Astrocyte (in vitro differentiated cells and primary cell): ENCODE measurements around the gene EXOC3. TPM values are rescaled to one million over a fixed set of nuclear protein-coding genes. Genes with fewer than 3 reads are reported as not detected.
A peak's percentile ranks its signal among the peaks of the same experiment; 100 is the strongest.

ENCODE experiments used
- DNase-seq: peaks from one replicate; pipeline ENCODE4 v3.0.0-alpha.2; 2010; ENCODE audit warnings: low read depth
- FAIRE-seq: peaks from 2 replicates; lab custom pipeline; 2011; peaks lifted over from hg19 to GRCh38; lab: Jason Lieb, UNC
- H2AFZ ChIP-seq: 2 replicates; pipeline ENCODE4 v1.6.0; 2012; ENCODE audit warnings: low read depth, low read length, inconsistent platforms
- H3K27ac ChIP-seq: 2 replicates; pipeline ENCODE4 v1.5.1; 2011; ENCODE audit warnings: low read depth, low read length, inconsistent platforms
- H3K27me3 ChIP-seq: 2 replicates; pipeline ENCODE4 v1.6.0; 2011; ENCODE audit warnings: low read length, inconsistent platforms; ENCODE audit not compliant: insufficient read depth
- H3K36me3 ChIP-seq: 2 replicates; pipeline ENCODE4 v1.5.1; 2011; ENCODE audit warnings: low read length, inconsistent platforms; ENCODE audit not compliant: insufficient read depth
- H3K4me1 ChIP-seq: 2 replicates; pipeline ENCODE4 v1.5.1; 2011; ENCODE audit warnings: low read length, inconsistent platforms; ENCODE audit not compliant: insufficient read depth
- H3K4me2 ChIP-seq: 2 replicates; pipeline ENCODE4 v1.6.0; 2012; ENCODE audit warnings: low read length, inconsistent platforms
- H3K4me3 ChIP-seq: 2 replicates; pipeline ENCODE4 v1.5.1; 2011; ENCODE audit warnings: low read depth, mild to moderate bottlenecking, low read length, inconsistent platforms; ENCODE audit not compliant: insufficient read depth
- H3K79me2 ChIP-seq: 2 replicates; pipeline ENCODE4 v1.6.0; 2012; ENCODE audit warnings: mild to moderate bottlenecking, low read length, inconsistent platforms; ENCODE audit not compliant: insufficient read depth
- H3K9ac ChIP-seq: 2 replicates; pipeline ENCODE4 v1.6.0; 2012; ENCODE audit warnings: mild to moderate bottlenecking, low read length, inconsistent platforms
- H3K9me3 ChIP-seq: 2 replicates; pipeline ENCODE4 v1.5.1; 2012; ENCODE audit warnings: low read depth, mild to moderate bottlenecking, low read length, inconsistent platforms; ENCODE audit not compliant: insufficient read depth
- H4K20me1 ChIP-seq: 2 replicates; pipeline ENCODE4 v1.6.0; 2012; ENCODE audit warnings: low read length, inconsistent platforms; ENCODE audit not compliant: insufficient read depth
- H3K27ac Mint-ChIP-seq: one replicate; pipeline ENCODE4 v1.8.0; 2021; ENCODE audit warnings: mild to moderate bottlenecking, mixed read lengths; ENCODE audit not compliant: unreplicated experiment
- H3K27me3 Mint-ChIP-seq: one replicate; pipeline ENCODE4 v1.8.0; 2021; ENCODE audit warnings: low read depth, mixed read lengths; ENCODE audit not compliant: unreplicated experiment
- H3K36me3 Mint-ChIP-seq: one replicate; pipeline ENCODE4 v1.8.0; 2021; ENCODE audit warnings: low read depth, mixed read lengths; ENCODE audit not compliant: unreplicated experiment
- H3K4me1 Mint-ChIP-seq: one replicate; pipeline ENCODE4 v1.8.0; 2021; ENCODE audit warnings: low read depth, mixed read lengths; ENCODE audit not compliant: unreplicated experiment
- H3K4me3 Mint-ChIP-seq: one replicate; pipeline ENCODE4 v1.8.0; 2021; ENCODE audit warnings: mild to moderate bottlenecking, moderate library complexity, mixed read lengths; ENCODE audit not compliant: unreplicated experiment
- H3K9me3 Mint-ChIP-seq: one replicate; pipeline ENCODE4 v1.8.0; 2021; ENCODE audit warnings: mild to moderate bottlenecking, mixed read lengths; ENCODE audit not compliant: unreplicated experiment
- CTCF ChIP-seq: IDR thresholded peaks from 2 replicates; pipeline ENCODE4 v1.5.1; 2011; ENCODE audit warnings: low read depth, mild to moderate bottlenecking, inconsistent platforms, low read length, moderate library complexity; ENCODE audit not compliant: insufficient read depth
- EZH2 ChIP-seq: IDR thresholded peaks from 2 replicates; pipeline ENCODE4 v1.6.1; 2012; ENCODE audit warnings: mild to moderate bottlenecking, low read length, inconsistent platforms; ENCODE audit not compliant: insufficient read depth
- total RNA-seq: library from RNA; stranded (reverse); gene quantifications from 2 replicates; pipeline ENCODE4 v1.2.1, GENCODE V29; 2021

The EXOC3 gene
- total RNA-seq, 1 donor from 2014 or later = 37.9 TPM

- Mint-ChIP-seq H3K36me3 (peaks cover 47% of the 10 kb centered on the region), H3K27me3 (no peaks in the 10 kb centered on the region), H3K4me3 (no peak overlapping the region), H3K27ac (no peak overlapping the region), H3K4me1 (peaks cover 13% of the 10 kb centered on the region), H3K9me3 (peaks cover 3% of the 10 kb centered on the region)
- no peak overlapping the region for H3K9ac ChIP-seq
- DNase-seq (no peak), FAIRE-seq (no peak)
- H3K27me3 ChIP-seq = no peaks in the 10 kb centered on the region
- peaks cover 46% of the 10 kb centered on the region for H3K36me3 ChIP-seq
- H2AFZ ChIP-seq = no peak overlapping the region
- H3K4me2 ChIP-seq = no peak overlapping the region
- TF ChIP-seq CTCF = no peak
- no peak for TF ChIP-seq EZH2
- H3K9me3 ChIP-seq = no peaks in the 10 kb centered on the region
- no peak overlapping the region for H3K4me3 ChIP-seq
- peaks cover 50% of the 10 kb centered on the region for H4K20me1 ChIP-seq
- H3K27ac ChIP-seq = no peak overlapping the region
- peaks cover 75% of the 10 kb centered on the region for H3K79me2 ChIP-seq
- H3K4me1 ChIP-seq = peaks cover under 1% of the 10 kb centered on the region
These were observed 8.8 kb downstream of the EXOC3 start for GRCh38 chr5:451587-452458.

- peaks cover 78% of the 10 kb centered on the region for H3K79me2 ChIP-seq
- no peak for DNase-seq
These were observed 10.2 kb downstream of the EXOC3 start for GRCh38 chr5:452978-453710.

More at GRCh38 chr5:452978-453710, 10.2 kb downstream of the EXOC3 start:
- H3K36me3 ChIP-seq = peaks cover 40% of the 10 kb centered on the region
- no peak overlapping the region for H3K4me3 Mint-ChIP-seq
- TF ChIP-seq EZH2 (no peak), CTCF (no peak)
- FAIRE-seq = no peak
- H3K27me3 Mint-ChIP-seq = no peaks in the 10 kb centered on the region
- H3K4me3 ChIP-seq = no peak overlapping the region
- H3K4me1 Mint-ChIP-seq = peaks cover 13% of the 10 kb centered on the region
- peaks cover 3% of the 10 kb centered on the region for H3K9me3 Mint-ChIP-seq
- H3K27ac Mint-ChIP-seq = peak overlapping the region; percentile 21
- H3K4me1 ChIP-seq = peaks cover 6% of the 10 kb centered on the region
- no peak overlapping the region for H3K9ac ChIP-seq
- no peak overlapping the region for H2AFZ ChIP-seq
- peaks cover 38% of the 10 kb centered on the region for H4K20me1 ChIP-seq
- no peak overlapping the region for H3K4me2 ChIP-seq
- no peak overlapping the region for H3K27ac ChIP-seq
- H3K36me3 Mint-ChIP-seq = peaks cover 47% of the 10 kb centered on the region
- no peaks in the 10 kb centered on the region for H3K9me3 ChIP-seq
- no peaks in the 10 kb centered on the region for H3K27me3 ChIP-seq
